Activated CD4-positive, CD25-positive, alpha-beta regulatory T cell treated with anti-CD3 and anti-CD28 coated beads, Interleukin-2, amount 50 U/mL, for 24 hours (primary cell): ENCODE measurements around the gene SLC7A10.
"Not testable (repeated sequence)": the region's sequence is repeated elsewhere in the genome, so short reads cannot be mapped to it uniquely, and the experiment has no call there.

ENCODE experiments used
- ATAC-seq, 2 donors: fragments of 150-1000 bp; cut with Tn5 transposase; one replicate each; pipeline ENCODE4 v1.10.0; 2021; ENCODE audit warnings: mild to moderate bottlenecking in 1 of 2, moderate library complexity in 1 of 2

The SLC7A10 gene

GRCh38 chr19:33201473-33201872, 24.2 kb downstream of the SLC7A10 start:
- ATAC-seq = no peak

DNA sequence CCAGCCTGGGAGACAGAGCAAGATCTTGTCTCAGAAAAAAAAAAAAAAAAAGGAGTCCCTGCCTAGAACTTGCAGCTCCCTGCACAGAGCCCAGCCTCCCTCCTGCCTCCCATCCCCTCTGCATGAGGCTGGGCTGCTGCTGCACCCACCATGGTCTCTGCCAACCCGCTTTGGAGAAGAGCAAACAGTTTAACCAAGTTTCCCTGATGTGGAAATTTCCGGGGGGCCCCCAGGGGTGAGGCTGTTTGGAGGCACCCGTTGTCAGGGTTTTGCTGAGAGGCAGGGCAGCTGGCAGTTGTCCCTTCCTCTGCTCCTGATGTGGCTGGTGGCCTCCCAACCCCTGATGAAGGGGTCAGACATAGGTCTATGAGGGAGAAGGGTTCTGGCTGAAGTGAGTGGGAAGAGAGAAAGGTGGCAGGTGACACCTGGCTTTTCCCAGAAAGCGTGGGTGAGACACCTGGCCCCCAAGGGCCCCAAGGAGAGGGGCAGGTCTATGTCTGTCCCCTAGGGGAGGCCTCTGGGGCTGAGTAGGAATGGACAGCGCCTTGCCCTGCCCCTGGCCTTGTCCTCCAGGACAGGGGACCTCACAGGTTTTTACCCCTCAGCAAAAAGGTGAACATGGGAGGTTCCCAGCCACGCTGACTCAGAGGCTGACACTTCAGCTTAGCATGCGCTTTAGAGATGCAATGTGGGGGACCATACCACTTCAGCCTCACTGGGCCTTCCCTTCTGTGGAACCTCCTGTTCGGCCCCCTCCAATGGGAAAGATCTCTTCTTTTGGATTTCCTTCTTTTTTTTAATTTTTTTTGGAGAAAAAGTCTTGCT, 26.0 kb downstream of the SLC7A10 start:
- no peak for ATAC-seq

DNA sequence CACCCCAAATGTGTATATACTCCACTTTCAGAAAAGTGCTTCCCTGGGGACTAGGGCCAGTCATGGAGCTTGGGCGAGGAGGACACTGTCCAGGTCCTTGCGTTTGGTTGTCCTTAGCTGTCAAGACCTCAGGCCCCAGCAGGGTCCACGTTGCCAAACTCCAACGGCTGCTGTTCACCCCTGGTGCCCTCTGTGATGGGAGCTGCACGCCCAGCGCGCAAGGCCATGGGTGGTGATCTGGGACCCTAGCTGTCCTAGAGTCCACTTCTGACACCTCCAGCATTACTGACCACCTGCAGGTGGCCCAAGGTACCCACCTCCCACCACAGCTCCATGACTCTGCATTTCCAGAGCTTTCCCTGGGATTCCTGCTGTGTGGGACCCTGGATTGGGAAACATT, 27.5 kb downstream of the SLC7A10 start:
- ATAC-seq = no peak

- ATAC-seq = no peak
Observed at GRCh38 chr19:33197591-33198000, 28.1 kb downstream of the SLC7A10 start.

DNA sequence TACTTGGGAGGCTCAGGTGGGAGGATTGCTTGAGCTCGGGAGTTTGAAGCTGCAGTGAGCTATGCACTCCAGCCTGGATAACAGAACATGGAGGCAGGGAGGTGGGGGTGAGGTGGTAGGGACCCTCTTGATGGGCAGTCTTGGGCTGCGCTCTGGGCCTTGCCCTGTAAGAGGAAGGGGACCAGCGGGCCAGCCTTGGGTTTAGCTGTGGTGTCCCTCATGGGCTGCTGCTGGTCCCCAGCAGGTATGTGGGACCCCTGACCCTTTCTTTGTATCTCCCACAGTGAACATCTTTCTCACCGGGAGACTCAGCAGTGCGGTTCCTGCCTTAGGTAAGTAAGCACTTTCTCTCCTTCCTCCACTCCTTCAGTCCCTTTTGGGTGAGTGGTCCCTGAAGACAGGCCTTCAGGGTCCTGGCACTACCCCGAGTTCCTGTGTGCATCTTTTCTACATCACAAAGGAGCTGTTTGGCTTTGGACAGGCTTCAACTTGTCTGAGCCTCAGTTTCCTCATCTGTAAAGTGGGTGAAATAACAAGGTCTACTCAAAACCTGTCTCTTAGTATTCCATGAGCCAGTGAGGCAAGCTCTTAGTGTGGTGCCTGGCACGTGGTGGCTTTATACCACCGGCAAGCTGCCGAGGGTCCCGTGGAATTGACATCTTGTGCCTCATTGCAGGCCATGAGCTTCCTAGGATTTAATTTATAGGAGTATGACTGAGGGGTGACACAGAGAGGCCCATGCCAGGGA, 29.0 kb downstream of the SLC7A10 start:
- no peak for ATAC-seq

GRCh38 chr19:33195645-33196347, 29.9 kb downstream of the SLC7A10 start:
- no peak for ATAC-seq

DNA sequence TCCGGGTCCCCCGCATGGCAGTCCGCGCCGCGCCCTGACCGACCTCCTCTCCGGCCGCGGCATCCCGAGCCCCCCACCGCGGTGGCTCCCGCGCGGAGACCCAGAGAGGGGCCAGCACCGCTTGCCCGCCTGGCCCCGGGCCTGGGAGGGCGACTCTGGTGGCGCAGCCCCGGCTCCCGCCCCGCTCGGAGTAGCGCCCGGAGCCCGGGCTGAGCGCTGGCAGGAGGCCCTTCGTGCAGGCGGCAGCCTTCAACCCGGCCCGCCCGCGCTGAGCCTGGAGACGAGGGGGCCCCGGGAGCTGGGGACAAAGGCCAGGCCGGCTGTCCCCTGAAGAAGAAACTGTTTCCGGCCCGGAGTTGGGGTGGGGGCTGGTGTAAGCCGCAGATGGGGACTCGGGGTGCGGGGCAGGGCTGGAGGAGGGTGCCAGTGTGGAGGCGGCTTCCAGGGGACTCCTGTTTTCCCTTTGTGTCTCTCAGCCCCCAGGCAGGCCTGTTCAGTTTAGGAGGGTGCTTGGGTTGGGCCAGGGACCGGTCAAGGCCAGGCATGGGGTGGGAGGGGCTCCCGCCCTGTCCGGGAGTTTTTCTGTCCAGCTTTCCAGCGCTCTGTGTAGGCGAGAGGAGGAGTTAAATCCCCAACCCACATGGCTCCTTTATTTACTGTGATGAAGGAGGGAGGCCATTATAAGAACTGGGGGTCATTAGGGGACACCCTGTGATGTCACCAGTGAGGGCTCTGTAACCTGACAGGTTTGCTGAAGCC, 30.6 kb downstream of the SLC7A10 start:
- ATAC-seq = no peak

GRCh38 chr19:33194532-33194885, 31.1 kb downstream of the SLC7A10 start:
- ATAC-seq = no peak

GRCh38 chr19:33193865-33194362, 31.7 kb downstream of the SLC7A10 start, which contains the start of gene LRP3:
Gene LRP3 (plus strand): TSS chr19:33194330. CDS start chr19:33194786, 456 bp downstream.
- ATAC-seq = no peak

- ATAC-seq = no peak
Observed at GRCh38 chr19:33193269-33193864, 32.3 kb downstream of the SLC7A10 start.

GRCh38 chr19:33192010-33192409, 33.6 kb downstream of the SLC7A10 start:
- ATAC-seq = no peak

DNA sequence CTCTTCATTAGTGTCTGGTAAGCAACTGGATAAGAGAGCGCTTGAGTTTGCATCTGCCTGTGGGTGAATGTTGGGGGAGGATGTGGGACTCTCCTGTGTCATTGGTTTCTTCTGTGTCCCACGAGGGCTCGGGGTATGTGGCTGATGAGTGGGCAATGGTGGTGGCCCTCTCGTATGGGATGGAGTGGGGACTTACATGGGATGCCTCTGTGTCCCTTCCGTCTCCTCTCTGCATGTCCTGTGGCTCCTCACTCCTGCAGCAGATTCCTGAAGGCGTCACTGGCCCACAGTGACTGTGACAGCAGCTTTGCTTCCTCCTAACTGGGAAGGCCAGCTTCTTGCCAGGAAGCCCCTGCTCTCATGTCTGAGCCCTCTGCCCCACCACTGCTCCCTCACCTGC, 34.1 kb downstream of the SLC7A10 start:
- ATAC-seq = no peak

GRCh38 chr19:33191092-33191491, 34.6 kb downstream of the SLC7A10 start:
- not testable (repeated sequence) for ATAC-seq

- ATAC-seq = no peak
Observed at GRCh38 chr19:33189453-33189852, 36.2 kb downstream of the SLC7A10 start.

DNA sequence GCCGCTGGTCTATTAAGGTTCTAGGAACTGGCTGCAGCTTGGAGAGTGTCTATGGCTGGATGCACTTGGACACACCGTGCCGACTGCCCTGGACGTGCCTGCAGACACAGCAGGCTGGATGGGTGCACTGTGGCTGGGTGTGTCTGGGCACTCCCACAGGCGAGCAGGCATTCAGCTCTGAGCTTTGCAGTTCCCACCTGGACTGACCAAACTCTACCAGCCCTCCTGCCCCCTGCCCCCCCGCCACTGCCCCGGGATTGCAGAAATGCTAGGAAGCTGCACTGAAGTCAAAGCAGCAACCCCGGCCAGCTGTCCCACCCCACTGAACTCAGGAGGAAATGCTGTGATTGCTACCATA, 38.5 kb downstream of the SLC7A10 start:
- ATAC-seq = no peak

- ATAC-seq = no peak
Observed at GRCh38 chr19:33186431-33187182, 39.0 kb downstream of the SLC7A10 start.

- no peak for ATAC-seq
Observed at GRCh38 chr19:33177417-33177979, 48.2 kb downstream of the SLC7A10 start.

GRCh38 chr19:33176670-33177416, 48.8 kb downstream of the SLC7A10 start:
- peak; percentile 88 to 92 for ATAC-seq

- no peak for ATAC-seq
Observed at GRCh38 chr19:33175886-33176669, 49.6 kb downstream of the SLC7A10 start.
